ENCODE measurements around the gene MOSMO.
A peak's percentile ranks its signal among the peaks of the same experiment; 100 is the strongest.

The MOSMO gene

DNA sequence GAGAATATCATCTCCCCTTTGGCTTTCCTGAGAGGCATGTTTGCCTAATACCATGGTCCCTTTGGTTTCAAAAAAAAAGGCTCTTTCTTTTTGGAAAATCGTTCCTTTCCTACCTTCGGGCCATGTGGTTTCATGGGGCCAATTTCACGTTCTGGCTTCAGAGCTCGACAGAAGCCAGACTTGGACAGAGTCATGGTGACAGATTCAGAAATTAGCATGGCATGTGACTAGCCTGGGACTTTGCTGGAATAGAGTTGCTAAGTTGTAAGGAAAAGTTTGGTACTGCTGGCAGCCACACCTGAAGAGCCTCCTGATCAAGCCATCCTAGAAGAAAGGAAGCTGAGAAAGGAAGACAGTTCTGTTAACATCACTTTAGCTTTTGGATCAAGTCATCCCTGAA is 82.0 kb downstream of the MOSMO start:
- TF ChIP-seq CTCF (IDR thresholded peaks at IDR 0.05; ENCODE audit: low read depth, low read length) = no peak
- TF ChIP-seq EZH2phosphoT487 (IDR thresholded peaks at IDR 0.05; ENCODE audit: low read depth) = no peak
- Histone ChIP-seq H4K20me1 (ENCODE audit: insufficient read depth, low read length) (no peaks in the 10 kb centered on the region), H3K4me3 (ENCODE audit: low read length) (no peak overlapping the region), H3K4me2 (ENCODE audit: low read length) (no peak overlapping the region), H3K79me2 (ENCODE audit: low read length) (no peaks in the 10 kb centered on the region), H2AFZ (ENCODE audit: low read depth, low read length) (no peak overlapping the region), H3K27ac (ENCODE audit: low read length) (no peak overlapping the region), H3K36me3 (replicated peaks; ENCODE audit: low read depth, low read length) (peaks cover 2% of the 10 kb centered on the region), H3K4me1 (ENCODE audit: low read length) (peaks cover 12% of the 10 kb centered on the region), H3K9ac (ENCODE audit: low read length) (no peak overlapping the region), H3K9me3 (ENCODE audit: insufficient read depth, low read length) (no peaks in the 10 kb centered on the region), H3K27me3 (ENCODE audit: low read depth, low read length) (no peaks in the 10 kb centered on the region)

GRCh38 chr16:22091721-22092120 is 83.8 kb downstream of the MOSMO start:
- Histone ChIP-seq H2AFZ (ENCODE audit: low read depth, low read length) (no peak overlapping the region), H3K4me3 (ENCODE audit: low read length) (no peak overlapping the region), H3K36me3 (replicated peaks; ENCODE audit: low read depth, low read length) (no peaks in the 10 kb centered on the region), H3K27ac (ENCODE audit: low read length) (no peak overlapping the region), H3K27me3 (ENCODE audit: low read depth, low read length) (no peaks in the 10 kb centered on the region), H4K20me1 (ENCODE audit: insufficient read depth, low read length) (no peaks in the 10 kb centered on the region), H3K4me1 (ENCODE audit: low read length) (peaks cover 12% of the 10 kb centered on the region), H3K79me2 (ENCODE audit: low read length) (no peaks in the 10 kb centered on the region), H3K9ac (ENCODE audit: low read length) (no peak overlapping the region), H3K9me3 (ENCODE audit: insufficient read depth, low read length) (no peaks in the 10 kb centered on the region), H3K4me2 (ENCODE audit: low read length) (no peak overlapping the region)
- TF ChIP-seq CTCF (IDR thresholded peaks at IDR 0.05; ENCODE audit: low read depth, low read length) = no peak
- no peak for TF ChIP-seq EZH2phosphoT487 (IDR thresholded peaks at IDR 0.05; ENCODE audit: low read depth)

GRCh38 chr16:22092143-22092933 is 84.4 kb downstream of the MOSMO start, which contains the start of gene VWA3A:
TSS of gene VWA3A (plus strand) at chr16:22092541. CDS start at chr16:22092638, 97 bp downstream.
- H3K4me3 ChIP-seq (ENCODE audit: low read length) = no peak within 1 kb of the TSS
- no peaks in the 10 kb centered on the region for H4K20me1 ChIP-seq (ENCODE audit: insufficient read depth, low read length)
- H3K27me3 ChIP-seq (ENCODE audit: low read depth, low read length) = no peaks in the 10 kb centered on the region
- H3K79me2 ChIP-seq (ENCODE audit: low read length) = no peaks in the 10 kb centered on the region
- no peak for TF ChIP-seq EZH2phosphoT487 (IDR thresholded peaks at IDR 0.05; ENCODE audit: low read depth)
- TF ChIP-seq CTCF (IDR thresholded peaks at IDR 0.05; ENCODE audit: low read depth, low read length) = no peak
- H3K4me2 ChIP-seq (ENCODE audit: low read length) = no peak within 1 kb of the TSS
- no peak within 1 kb of the TSS for H2AFZ ChIP-seq (ENCODE audit: low read depth, low read length)
- no peaks in the 10 kb centered on the region for H3K9me3 ChIP-seq (ENCODE audit: insufficient read depth, low read length)
- peaks cover 12% of the 10 kb centered on the region for H3K4me1 ChIP-seq (ENCODE audit: low read length)
- H3K9ac ChIP-seq (ENCODE audit: low read length) = no peak within 1 kb of the TSS
- H3K27ac ChIP-seq (ENCODE audit: low read length) = no peak within 1 kb of the TSS
- no peaks in the 10 kb centered on the region for H3K36me3 ChIP-seq (replicated peaks; ENCODE audit: low read depth, low read length)

- H2AFZ ChIP-seq (ENCODE audit: low read depth, low read length) = no peak overlapping the region
- no peak for TF ChIP-seq CTCF (IDR thresholded peaks at IDR 0.05; ENCODE audit: low read depth, low read length)
- no peak for TF ChIP-seq EZH2phosphoT487 (IDR thresholded peaks at IDR 0.05; ENCODE audit: low read depth)
- H3K27me3 ChIP-seq (ENCODE audit: low read depth, low read length) = no peaks in the 10 kb centered on the region
- no peak overlapping the region for H3K9ac ChIP-seq (ENCODE audit: low read length)
- peak overlapping the region; percentile 45; the same call in 1 of the 2 replicates for H3K4me2 ChIP-seq (ENCODE audit: low read length)
- no peak overlapping the region for H3K4me3 ChIP-seq (ENCODE audit: low read length)
- no peaks in the 10 kb centered on the region for H4K20me1 ChIP-seq (ENCODE audit: insufficient read depth, low read length)
- H3K36me3 ChIP-seq (replicated peaks; ENCODE audit: low read depth, low read length) = no peaks in the 10 kb centered on the region
- H3K4me1 ChIP-seq (ENCODE audit: low read length) = peaks cover 12% of the 10 kb centered on the region
- H3K9me3 ChIP-seq (ENCODE audit: insufficient read depth, low read length) = no peaks in the 10 kb centered on the region
- H3K79me2 ChIP-seq (ENCODE audit: low read length) = no peaks in the 10 kb centered on the region
- H3K27ac ChIP-seq (ENCODE audit: low read length) = no peak overlapping the region
These were observed 85.4 kb downstream of the MOSMO start for GRCh38 chr16:22093331-22093730.
